Measurements from ENCODE around the gene ART4.

Gene ART4, protein sequence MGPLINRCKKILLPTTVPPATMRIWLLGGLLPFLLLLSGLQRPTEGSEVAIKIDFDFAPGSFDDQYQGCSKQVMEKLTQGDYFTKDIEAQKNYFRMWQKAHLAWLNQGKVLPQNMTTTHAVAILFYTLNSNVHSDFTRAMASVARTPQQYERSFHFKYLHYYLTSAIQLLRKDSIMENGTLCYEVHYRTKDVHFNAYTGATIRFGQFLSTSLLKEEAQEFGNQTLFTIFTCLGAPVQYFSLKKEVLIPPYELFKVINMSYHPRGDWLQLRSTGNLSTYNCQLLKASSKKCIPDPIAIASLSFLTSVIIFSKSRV

DNA sequence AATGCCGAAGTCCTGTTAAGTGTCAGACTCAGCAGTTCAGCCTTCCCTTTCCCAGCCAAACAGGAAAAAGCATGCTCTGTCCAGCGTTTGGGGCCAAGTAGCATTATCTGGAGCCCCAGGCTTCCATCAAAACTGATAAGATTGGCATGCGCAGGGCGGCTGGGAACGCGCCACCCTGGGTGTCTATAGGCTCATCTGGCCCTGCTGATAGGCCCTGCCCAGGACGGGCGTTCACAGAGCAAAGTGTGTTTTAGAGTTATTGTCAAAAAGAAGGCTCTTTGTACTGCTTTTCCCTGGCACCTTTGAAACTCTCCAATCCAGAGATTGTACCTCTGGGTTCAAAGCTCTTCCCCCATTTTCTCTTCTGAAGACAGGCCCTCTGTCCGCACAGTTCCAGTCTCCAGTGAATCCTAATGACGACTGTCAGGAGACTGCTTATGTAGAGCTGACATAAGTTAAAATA is at the start of gene ART4:
ART4 (minus strand) TSS at position 102 of the 463 bp plus-strand sequence. CDS start 413 bp downstream, outside the sequence.
- DNase-seq (ENCODE audit: low spot score), result no peak

DNA sequence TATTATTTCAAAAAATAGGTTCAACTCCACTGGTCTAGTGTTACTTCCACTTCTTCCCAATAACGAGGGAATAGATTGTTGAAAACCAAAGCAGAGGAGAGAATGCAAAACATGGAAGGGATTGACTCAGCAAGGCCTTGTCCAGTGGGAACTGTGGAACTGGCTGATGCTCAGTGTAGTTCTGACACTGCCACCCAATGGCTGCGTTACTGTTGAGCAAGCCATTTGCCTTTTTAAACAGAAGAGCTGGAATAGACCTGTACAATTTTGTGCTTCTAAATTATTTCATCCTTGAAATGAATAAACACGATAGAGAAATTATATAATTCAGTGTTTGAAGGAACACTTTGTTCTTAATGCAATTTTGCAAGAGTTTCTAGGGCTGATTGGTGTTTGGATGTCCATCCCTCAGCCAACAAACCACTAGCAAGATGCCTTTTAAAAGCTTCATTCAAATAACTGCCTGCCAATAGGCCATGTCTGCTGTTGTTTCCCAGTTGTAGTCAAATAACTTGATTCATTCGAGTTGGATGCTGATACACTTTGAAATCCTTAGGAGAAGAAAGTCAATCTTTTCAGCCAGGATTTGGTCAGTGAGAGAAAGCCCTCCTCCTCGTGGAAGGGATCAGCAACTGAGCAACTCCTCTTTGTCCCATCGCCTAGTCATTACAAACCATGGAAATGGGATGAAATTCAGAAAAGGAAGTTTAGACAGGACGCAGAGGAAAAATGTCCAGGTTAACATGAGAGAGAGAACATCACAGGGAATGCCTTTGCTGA is 49.6 kb upstream of the ART4 start:
- no peak for DNase-seq (ENCODE audit: low spot score)

DNA sequence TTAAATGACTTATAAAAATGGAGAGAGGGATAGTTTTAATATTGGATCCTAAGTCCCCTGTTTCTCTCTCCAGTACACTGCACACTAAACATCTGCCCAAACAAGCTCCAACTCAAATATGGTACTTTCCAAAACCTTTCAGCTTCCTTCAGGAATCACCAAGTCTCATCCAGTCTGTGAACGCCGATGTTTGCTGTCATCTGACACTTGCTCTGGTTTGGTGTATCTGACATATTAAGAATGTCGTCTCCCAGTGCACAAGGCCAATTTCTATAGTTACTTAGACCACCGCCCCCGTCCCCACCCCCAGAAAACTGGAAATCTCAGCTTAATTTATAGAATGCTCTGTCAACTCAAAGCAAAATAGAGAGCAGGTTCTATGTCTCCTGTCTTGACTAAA is 47.4 kb upstream of the ART4 start:
- no peak for DNase-seq (ENCODE audit: low spot score)

DNA sequence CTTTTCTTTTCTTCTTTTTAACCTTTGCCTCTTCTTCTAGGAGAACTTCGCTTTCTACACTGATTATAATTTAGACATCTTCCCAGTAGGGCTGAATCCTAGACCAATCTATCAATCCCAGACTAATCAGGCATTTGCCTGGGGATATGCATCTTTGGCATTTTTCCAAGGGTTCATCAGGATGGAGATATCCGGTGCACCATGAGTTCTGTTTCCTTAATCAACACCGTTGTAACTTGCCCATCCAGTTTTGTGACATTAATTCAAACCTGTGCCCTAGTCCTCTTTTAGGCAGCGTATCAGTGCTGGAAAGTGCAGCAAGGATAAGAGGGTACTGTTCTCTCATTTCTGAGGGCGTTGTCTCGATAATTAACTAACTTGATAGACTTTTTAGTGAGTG is 42.9 kb upstream of the ART4 start:
- no peak for DNase-seq (ENCODE audit: low spot score)

DNA sequence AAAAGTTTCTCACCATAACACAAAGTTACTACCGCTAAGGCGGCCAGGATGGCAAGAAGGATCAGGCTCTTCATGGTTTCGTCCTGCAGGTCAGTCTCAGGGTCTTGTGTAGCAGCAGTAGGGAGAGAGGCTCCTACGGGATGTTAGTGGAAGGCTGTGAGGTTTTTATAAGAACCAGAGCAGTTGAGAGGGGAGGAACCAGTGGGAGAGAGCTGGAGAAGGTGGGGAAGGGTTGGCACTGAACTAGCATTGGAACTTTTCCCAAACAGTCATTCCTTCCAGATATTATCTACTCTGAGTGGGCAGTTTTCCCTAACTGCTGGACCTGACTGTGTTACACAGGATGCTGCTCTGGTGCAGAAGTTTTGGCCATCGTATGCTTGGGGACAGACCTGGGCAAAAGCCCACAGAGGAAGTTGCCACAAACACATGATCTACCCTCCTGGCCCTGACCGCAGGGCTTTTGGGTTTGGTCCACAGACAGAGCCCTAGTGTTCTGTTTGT is 42.4 kb upstream of the ART4 start, which contains the start of gene MGP:
MGP (minus strand) TSS at position 137 of the 504 bp plus-strand sequence; CDS start at position 74, 63 bp downstream.
- no peak for DNase-seq (ENCODE audit: low spot score)

DNA sequence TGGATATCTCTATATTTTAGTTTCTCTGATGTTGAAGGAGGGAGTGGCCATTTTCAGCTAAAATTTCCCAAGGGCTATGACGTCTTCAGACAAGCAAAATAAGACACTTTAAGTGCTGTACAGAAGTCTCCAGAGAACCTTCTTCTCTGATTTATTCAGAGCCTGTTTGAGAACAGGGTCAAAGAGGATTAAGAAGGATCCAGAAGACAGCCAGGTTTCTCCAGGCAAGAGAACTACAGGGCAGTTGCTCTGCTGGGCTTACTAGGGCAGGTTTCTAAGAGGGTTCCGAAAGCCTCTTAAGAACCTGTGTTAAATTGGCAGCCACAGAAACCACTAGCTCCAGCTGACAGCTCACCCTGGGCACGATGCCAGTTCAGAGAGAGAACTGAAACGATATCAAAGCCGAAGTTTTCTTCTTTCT is 41.1 kb upstream of the ART4 start:
- DNase-seq (ENCODE audit: low spot score), result no peak

DNA sequence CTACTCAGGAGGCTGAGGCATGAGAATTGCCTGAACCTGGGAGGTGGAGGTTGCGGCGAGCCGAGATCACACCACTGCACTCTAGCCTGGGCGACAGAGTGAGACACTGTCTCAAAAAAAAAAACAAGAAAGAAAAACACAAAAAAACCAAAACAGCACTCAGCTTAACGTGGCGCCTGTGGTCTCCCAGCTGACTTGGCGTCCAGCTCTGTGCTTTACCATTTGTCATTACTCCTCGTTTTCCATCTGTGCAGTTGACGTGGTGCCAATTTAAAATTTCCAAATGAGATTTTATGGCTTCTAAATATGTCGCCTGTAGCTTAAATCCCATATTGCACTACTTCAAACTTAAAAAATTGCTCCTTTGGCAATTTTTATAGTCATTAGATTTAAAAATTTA is 40.4 kb upstream of the ART4 start:
- no peak for DNase-seq (ENCODE audit: low spot score)

DNA sequence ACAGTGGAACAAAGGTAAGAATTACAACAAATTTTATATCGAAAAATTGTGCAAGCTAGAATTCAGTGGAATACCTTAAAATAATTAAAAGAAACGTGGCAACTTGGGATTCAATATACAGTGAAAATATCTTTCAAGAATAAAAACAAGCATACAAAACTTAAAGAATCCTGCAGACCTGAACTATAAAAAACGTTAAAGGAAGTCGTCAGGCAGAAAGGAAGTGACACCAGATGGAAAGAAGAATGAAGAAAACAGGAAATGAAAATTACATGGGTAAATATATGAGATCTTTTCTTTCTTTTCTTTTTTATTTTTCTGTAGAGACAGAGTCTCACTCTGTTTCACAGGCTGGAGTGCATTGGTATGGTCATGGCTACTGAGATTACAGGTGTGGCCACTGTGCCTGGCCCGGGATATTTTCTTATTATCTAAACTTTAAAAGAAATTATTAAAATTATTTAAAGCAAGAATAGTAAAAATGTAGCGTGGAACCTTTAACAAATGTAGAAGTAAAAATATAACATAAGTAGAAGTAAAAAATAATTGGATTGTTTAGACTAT is 37.6 kb upstream of the ART4 start:
- no peak for DNase-seq (ENCODE audit: low spot score)

DNA sequence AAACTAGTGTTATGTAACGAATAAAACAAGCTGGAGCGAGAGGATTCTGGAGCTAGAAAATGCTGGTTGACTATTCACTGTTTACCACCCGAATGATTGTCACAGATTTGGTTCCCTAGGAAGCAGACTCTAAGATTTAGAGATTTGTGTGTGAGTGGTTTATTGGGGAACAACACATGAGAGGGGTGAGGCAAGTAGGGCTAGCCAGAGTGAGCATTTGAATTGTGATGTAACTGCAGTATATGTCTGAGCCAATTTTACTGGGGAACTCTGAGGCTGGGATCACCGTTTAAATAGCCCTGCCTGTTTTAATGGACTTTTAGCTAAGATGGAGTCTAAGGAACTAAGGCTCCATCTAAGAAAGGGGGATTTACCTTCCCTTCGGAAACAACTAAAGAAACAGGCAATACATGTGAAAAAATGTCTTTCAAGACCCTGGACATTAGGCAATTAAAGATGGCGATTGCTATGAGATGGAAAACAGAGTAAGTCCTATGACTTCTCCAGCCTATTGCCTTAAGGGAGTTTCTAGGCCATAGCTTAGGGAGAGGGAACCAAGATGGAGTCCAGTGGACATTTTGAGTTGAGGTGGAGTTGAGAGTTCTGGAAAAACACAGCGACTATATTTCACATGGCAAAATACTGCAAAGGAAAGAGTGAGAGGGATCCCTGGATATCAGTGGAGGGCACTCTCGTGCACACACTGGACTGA is 36.1 kb upstream of the ART4 start:
- DNase-seq (ENCODE audit: low spot score), result no peak

DNA sequence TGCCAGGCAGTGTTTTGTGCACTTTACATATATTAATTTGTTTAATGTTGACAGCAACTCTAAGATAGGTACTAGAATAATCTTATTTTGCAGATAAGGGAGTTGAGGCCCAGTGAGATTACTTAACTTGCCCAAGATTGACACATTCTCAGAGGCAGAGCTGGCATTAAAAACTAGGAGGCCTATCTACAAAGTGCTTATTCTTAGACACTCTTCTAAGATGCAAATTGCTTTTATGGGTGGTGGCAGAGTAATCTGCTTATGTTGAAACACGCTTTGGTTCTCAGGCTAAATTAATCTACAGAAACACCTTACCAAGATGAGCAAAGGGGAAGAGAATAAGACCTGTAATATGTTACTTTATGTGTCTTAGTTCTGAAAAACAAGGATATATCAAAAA is 35.2 kb upstream of the ART4 start:
- DNase-seq (ENCODE audit: low spot score), result no peak

DNA sequence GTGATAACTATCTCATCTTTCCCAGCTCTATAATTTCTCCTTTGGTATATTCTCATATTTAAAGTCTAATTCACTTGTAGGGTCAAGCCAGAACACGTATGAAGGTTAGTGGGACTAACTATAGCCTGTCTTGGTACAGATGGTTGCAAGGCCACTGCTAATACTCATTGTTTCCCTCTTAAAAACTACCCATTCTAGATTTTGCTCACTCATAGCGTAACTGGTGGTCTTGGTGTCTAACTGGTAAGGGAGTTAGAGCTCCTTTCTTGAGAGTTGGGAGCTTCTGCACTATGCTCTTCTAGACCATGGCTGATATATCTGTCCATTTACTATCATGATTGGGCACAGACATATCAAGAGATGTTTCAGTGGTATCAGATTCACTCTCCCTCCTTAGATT is 33.5 kb upstream of the ART4 start:
- no peak for DNase-seq (ENCODE audit: low spot score)

DNA sequence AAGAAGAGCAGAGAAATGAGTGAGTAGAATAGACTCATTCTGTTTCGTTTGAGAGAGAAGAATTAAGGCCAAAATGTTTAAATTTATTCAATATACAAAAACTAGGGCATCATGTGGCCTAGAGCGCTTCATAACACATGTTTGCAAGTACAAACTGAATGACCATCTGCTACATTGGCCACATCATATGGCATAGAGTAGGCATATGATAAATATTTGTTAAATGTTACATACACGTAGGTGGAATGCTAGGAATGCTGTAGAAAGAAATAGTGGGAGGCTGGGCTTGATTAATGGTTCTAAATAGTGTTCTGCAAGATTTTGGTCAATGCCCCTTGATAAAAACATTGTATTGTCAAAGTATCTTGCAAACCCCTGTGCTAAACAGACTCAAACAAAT is 31.6 kb upstream of the ART4 start:
- no peak for DNase-seq (ENCODE audit: low spot score)

DNA sequence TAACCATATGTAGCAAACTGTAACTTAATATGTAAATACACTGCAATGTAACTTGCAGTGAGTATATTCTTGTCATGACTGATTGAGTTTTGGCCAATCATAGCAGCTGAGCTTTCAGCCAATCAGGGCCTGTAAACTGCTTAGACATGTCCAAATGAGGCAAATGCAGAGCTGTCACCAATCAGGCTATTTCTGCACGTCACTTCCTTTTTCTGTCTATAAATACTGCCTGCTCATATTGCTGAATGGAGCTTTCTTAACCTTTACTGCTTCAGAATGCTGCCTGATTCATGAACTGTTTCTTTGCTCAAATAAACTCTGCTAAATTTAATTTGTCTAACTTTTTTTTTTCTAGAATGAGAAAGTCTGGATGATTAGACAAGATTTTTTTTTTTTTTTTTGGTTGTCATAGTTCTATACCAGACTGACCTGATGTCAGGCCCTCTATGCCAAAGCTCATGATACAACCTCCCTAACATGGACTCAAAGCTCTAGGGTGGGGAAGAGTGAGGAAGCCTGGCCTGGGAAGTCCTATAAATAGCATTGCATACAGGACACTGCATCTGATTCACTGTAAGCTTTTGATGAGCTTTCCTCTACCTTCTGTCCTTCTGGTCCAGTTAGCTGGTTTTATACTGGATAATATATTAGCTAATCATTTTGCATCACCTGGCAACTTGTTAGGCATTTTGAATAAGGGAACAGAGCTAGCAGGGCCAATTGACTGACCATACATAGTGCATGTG is 30.3 kb upstream of the ART4 start:
- DNase-seq (ENCODE audit: low spot score), result no peak

DNA sequence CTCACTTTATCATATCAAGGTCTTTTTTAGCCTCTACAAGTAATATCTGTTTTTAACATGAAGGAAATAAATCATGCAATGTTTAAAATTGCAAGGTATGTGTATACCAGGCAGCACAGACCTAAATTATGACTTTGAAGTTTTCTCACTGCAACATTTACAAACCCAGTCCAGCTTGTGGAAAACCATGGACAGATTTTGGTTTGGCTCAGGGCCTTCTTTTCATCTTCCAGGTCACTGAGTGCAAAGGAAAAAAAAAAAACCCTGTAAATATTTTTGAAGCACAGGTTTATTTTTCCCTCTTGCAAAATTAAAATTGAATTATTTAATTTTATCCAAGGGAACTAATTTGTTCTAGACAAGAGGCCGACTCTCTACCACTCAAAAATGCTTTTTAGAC is 28.6 kb upstream of the ART4 start:
- no peak for DNase-seq (ENCODE audit: low spot score)

DNA sequence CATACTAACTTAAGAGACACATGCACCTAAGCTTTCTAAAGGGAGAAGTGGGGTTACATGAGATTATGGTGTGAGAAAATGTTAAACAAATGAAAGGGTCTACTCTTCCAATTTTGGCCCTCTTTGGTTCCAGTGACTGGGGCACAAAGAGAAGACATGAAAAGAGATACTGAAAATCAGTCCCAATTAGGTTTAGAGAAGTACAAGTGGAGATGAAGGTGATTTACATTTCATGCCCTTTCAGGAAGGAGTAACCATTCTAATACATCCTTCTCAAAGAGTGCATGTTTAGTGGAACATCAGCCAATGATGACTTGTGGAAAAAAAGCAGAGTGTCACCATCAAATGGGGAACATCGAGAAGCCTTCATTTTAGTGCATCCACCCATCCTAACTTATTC is 27.9 kb upstream of the ART4 start:
- no peak for DNase-seq (ENCODE audit: low spot score)

DNA sequence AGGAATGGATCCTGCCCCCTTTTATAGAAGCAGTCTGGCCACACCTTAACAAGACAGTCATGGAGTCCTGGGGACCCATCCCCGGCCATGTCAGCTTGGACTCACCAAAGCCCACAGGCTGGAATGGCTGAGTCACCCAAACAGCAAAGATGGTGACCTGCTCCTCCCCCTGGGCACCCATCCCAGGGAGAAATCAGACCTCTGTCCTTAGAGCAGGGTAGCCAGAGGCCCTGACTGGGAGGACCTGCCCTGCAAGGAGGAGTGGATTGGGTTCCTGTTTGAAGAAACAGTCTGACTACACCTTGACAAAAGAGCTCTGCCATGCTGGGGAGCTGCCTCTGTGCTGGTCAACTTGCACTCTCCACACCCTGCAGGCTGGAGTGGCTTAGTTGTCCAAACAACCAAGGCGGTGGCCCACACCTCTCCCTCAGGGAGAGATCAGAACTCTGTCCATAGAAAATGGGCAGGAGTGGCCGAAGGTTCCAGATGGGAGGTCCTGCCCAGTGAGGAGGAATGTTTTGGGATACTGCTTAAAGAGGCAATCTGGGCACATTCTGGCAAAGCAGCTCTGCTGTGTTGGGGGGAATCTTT is 25.7 kb upstream of the ART4 start:
- no peak for DNase-seq (ENCODE audit: low spot score)

DNA sequence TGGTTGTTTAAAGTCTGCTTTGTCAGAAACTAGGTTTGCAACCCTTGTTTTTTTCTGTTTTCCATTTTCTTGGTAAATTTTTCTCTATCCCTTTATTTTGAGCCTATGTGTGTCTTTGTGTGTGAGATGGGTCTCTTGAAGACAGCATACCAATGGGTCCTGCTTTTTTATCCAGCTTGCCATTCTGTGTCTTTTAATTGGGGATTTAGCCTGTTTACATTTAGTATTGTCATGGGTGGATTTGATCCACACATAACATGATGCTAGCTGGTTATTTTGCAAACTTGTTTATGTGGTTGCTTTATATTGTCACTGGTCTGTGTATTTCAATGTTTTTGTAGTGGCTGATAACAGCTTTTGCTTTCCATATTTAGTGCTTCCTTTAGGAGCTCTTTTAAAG is 17.2 kb upstream of the ART4 start:
- DNase-seq (ENCODE audit: low spot score), result no peak

DNA sequence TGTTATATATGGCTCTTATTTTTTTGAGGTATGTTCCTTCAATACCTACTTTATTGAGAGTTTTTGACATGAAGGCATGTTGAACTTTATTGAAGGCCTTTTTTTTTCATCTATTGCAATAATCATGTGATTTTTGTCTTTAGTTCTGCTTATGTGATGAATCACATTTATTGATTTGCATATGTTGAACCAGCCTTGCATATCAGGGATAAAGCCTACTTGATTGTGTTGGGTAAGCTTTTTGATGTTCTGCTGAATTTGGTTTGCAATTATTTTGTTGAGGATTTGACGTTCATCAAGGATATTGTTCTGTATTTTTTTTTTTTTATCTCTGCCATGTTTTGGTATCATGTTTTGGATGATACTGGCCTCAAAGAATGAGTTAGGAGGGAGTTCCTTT is 15.2 kb upstream of the ART4 start:
- DNase-seq (ENCODE audit: low spot score), result no peak

DNA sequence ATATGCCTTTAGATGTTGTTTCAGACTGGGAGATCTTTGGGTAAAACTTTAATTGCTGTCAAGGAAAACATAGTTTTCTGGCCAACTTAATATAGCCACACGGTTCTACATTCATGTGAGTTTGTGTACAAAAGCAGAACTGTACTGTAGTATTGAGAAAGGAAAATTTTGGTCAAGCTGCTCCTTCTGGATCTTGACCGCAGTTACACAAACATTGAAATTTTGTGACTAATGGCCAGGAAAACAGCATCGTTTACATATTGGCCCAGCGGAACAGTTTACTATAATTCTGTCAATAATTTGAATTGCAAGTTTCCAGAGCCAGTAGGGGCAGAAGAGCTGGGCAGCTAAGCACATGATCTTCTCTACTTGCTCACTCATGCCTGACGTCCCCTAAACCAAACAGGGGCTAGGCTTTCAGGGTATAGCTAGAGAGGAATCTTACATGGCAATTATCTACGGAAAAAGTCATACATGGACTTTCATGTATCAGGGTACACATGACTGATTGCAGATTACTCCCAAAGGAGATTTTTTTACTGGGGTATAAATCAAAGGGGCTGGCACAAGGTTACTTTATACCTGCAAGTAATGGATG is 11.4 kb upstream of the ART4 start:
- DNase-seq (ENCODE audit: low spot score), result no peak

DNA sequence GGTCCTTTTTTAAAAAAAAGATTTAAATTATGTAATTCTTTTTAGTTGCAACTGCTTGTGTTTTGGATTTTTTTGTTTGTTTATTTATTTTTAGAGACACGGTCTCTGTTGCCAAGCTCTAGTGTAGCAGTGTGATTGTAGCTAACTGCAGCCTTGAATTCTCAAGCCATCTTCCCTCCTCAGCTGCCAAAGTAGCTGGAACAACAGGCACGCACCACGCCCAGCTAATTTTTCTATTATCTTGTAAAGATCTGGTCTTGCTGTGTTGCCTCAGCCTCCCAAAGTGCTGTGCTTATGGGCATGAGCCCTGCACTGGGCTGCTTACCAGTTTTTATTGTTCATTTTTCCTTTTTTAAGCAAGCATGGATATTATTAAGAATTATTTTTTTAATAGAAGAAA is 10.6 kb upstream of the ART4 start:
- no peak for DNase-seq (ENCODE audit: low spot score)

DNA sequence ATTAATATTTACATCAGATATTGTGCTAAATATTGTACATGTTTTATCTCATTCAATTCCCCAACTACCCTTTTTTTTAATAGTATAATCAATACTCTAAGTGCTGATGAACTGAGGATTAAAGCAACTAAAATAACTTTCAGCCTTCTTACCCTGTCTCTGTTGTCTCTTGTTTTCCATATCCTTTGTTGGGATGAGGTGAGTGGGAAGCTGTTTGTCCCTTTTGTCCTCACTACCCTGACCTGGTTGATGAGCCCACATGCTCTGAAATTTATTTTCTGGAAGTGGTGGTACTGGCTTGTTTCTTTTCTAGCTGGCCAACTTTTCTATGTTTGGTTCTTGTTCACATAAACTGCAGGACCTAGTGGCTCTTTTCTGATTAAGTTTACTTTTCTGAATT is 9.6 kb upstream of the ART4 start:
- DNase-seq (ENCODE audit: low spot score), result no peak
